ENCODE results near the gene NSMCE1. TPM values are rescaled to one million over a fixed set of nuclear protein-coding genes. Genes with fewer than 3 reads are reported as not detected.
A peak's percentile ranks its signal among the peaks of the same experiment; 100 is the strongest.

Gene NSMCE1
- total RNA-seq, 1 donor from 2014 or later: 49.2 TPM

DNA sequence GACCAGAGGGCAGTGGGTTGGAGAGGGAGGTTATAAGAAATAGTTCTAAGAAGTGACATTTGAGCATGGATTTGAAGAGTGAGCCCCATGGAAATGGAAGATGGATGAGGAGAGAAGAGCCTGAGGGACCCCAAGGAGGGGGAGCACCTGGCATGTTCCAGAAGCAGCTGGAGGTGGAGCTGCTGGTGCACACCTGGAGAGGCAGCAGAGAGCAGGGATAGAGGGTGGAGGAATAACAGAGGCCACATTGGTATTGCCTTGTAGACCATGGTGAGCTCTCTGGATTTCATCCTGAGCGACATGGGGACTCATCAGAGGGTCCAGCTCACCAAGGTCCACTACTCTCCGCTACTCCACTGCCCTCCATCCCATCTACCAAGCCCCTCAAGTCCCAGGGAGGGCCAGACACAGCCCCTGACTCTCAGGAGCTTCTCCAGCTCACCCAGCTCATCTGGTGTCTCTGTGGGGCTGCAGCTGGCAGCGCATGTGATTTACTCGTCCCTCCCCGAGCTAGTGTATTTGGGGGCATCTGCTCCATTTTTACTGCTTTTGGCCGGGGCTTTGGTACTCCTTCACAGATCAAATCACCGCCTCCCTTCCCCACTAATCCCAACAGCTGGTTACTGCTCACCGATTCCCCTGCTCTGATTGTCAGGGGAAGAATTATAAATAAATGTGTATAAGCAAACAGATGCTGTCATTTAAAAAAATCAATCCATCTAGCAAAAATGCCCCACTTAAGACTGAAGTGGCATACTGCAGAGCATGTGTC lies 87.4 kb downstream of the NSMCE1 start:
- Histone ChIP-seq H3K4me3 (no peak overlapping the region), H3K27ac (no peak overlapping the region), H3K4me1 (no peaks in the 10 kb centered on the region), H3K36me3 (no peaks in the 10 kb centered on the region), H3K27me3 (peaks cover 3% of the 10 kb centered on the region), H3K9me3 (no peaks in the 10 kb centered on the region)
- intact Hi-C loops (cut with DNase I): loop anchor here (10.0 kb wide), 1 partner anchor 274 kb away; no protein-coding TSS in a partner anchor
- ATAC-seq (no peak), DNase-seq (no peak)
- TF ChIP-seq, protein P1, sequence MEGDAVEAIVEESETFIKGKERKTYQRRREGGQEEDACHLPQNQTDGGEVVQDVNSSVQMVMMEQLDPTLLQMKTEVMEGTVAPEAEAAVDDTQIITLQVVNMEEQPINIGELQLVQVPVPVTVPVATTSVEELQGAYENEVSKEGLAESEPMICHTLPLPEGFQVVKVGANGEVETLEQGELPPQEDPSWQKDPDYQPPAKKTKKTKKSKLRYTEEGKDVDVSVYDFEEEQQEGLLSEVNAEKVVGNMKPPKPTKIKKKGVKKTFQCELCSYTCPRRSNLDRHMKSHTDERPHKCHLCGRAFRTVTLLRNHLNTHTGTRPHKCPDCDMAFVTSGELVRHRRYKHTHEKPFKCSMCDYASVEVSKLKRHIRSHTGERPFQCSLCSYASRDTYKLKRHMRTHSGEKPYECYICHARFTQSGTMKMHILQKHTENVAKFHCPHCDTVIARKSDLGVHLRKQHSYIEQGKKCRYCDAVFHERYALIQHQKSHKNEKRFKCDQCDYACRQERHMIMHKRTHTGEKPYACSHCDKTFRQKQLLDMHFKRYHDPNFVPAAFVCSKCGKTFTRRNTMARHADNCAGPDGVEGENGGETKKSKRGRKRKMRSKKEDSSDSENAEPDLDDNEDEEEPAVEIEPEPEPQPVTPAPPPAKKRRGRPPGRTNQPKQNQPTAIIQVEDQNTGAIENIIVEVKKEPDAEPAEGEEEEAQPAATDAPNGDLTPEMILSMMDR (IDR thresholded peaks at IDR 0.05): no peak

DNA sequence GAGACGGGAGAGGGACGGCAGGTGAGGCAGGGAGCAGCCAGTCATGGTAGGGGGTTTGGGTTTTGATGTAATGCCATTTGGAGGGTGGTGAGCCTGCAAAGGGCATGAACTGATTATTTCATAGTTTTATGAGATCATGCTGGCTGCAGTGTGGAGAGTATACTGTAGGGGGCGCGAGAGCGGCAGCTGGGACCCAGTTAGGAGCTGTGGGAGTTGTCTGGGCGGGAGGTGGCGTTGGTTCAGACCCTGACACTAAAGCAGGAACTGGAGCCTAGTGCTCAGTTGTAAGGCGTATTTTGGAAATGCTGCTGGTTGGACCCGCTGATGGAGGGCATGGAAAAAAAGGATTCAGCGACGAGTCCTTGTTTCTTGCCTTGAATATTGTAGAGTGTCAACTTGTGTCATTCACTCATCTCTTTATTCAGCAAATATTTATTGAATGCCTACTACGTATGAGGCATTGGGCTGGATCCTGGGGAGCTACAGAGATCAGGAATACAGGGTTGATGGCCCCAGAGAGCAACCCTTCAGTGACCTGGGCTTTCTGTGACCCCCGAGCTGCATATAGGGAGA lies 89.0 kb downstream of the NSMCE1 start:
- ATAC-seq: peak; percentile 98
- no peaks in the 10 kb centered on the region for H3K4me1 ChIP-seq
- H3K36me3 ChIP-seq: no peaks in the 10 kb centered on the region
- TF ChIP-seq, protein P1 (IDR thresholded peaks at IDR 0.05): peak; percentile 92
- peak; percentile 88 for DNase-seq
- H3K9me3 ChIP-seq: no peaks in the 10 kb centered on the region
- no peak overlapping the region for H3K27ac ChIP-seq
- intact Hi-C loops (cut with DNase I): loop anchor here (5.0 to 10.0 kb wide), 2 partner anchors 193 to 275 kb away; no protein-coding TSS in a partner anchor
- H3K27me3 ChIP-seq: peaks cover 3% of the 10 kb centered on the region
- no peak overlapping the region for H3K4me3 ChIP-seq

GRCh38 chr16:27177031-27177774 lies 91.4 kb downstream of the NSMCE1 start:
- TF ChIP-seq, protein P1 (IDR thresholded peaks at IDR 0.05): no peak
- ATAC-seq (no peak), DNase-seq (no peak)
- H3K27me3 ChIP-seq: peaks cover 3% of the 10 kb centered on the region
- no peaks in the 10 kb centered on the region for H3K9me3 ChIP-seq
- H3K4me1 ChIP-seq: no peaks in the 10 kb centered on the region
- no peaks in the 10 kb centered on the region for H3K36me3 ChIP-seq
- H3K27ac ChIP-seq: no peak overlapping the region
- intact Hi-C loops (cut with DNase I): loop anchor here (5.0 kb wide), 1 partner anchor 195 kb away; no protein-coding TSS in a partner anchor
- no peak overlapping the region for H3K4me3 ChIP-seq

GRCh38 chr16:27175888-27176287 lies 92.7 kb downstream of the NSMCE1 start:
- no peak for DNase-seq
- Histone ChIP-seq H3K27me3 (peaks cover 3% of the 10 kb centered on the region), H3K4me1 (no peaks in the 10 kb centered on the region), H3K4me3 (no peak overlapping the region), H3K27ac (no peak overlapping the region), H3K9me3 (no peaks in the 10 kb centered on the region), H3K36me3 (no peaks in the 10 kb centered on the region)
- TF ChIP-seq, protein P1 (IDR thresholded peaks at IDR 0.05): no peak
- no peak for ATAC-seq
- intact Hi-C loops (cut with DNase I): loop anchor here (5.0 kb wide), 1 partner anchor 196 kb away; no protein-coding TSS in a partner anchor

Other genes with a start within 250 kb of the NSMCE1 start
- gene C16orf82, start 201.8 kb downstream of the NSMCE1 start, total RNA-seq: not detected
- 6.1 TPM for gene KDM8, start 65.2 kb downstream of the NSMCE1 start, total RNA-seq
- 153 TPM for gene IL4R, start 45.2 kb upstream of the NSMCE1 start, total RNA-seq
- 3.9 TPM for gene IL21R, start 133.4 kb upstream of the NSMCE1 start, total RNA-seq